Epithelial cell of esophagus (primary cell): ENCODE data around the gene CFAP46.

Experiments
- DNase-seq: peaks from one replicate; pipeline ENCODE4 v3.0.0; 2010; ENCODE audit warnings: low read depth
- H3K4me3 ChIP-seq: 2 replicates; pipeline ENCODE4 v1.5.1; 2011; ENCODE audit warnings: mild to moderate bottlenecking, low read length, control low read depth
- CTCF ChIP-seq: IDR thresholded peaks from 2 replicates; pipeline ENCODE4 v1.5.1; 2011; ENCODE audit warnings: low read depth, mild to moderate bottlenecking, low read length, control low read depth, inconsistent platforms; ENCODE audit not compliant: insufficient read depth; ENCODE audit errors: missing control alignments

Gene CFAP46

GRCh38 chr10:132987671-132988571 is 45.6 kb upstream of the CFAP46 start:
- TF ChIP-seq CTCF, result no peak
- no peak for DNase-seq
- H3K4me3 ChIP-seq, result no peak overlapping the region

- no peak for DNase-seq
- no peak for TF ChIP-seq CTCF
- no peak overlapping the region for H3K4me3 ChIP-seq
Observed at GRCh38 chr10:132986978-132987377, 44.6 kb upstream of the CFAP46 start.

- H3K4me3 ChIP-seq, result no peak overlapping the region
- no peak for DNase-seq
- TF ChIP-seq CTCF, result no peak
Observed at GRCh38 chr10:132986576-132986975, 44.2 kb upstream of the CFAP46 start.

GRCh38 chr10:132986076-132986475 is 43.7 kb upstream of the CFAP46 start:
- no peak overlapping the region for H3K4me3 ChIP-seq
- DNase-seq, result no peak
- TF ChIP-seq CTCF, result no peak

GRCh38 chr10:132985546-132985900 is 43.2 kb upstream of the CFAP46 start:
- no peak overlapping the region for H3K4me3 ChIP-seq
- TF ChIP-seq CTCF, result no peak
- DNase-seq, result no peak

GRCh38 chr10:132984801-132985545 is 42.6 kb upstream of the CFAP46 start:
- no peak overlapping the region for H3K4me3 ChIP-seq
- DNase-seq, result no peak
- TF ChIP-seq CTCF, result no peak
